IMR-90 (cell line): Measurements from ENCODE around the gene LRP5. TPM values are rescaled to one million over a fixed set of nuclear protein-coding genes. Genes with fewer than 3 reads are reported as not detected.

Experiments used
- ATAC-seq: fragments of 200-7000 bp; cut with Tn5 transposase; 2 replicates; pipeline ENCODE4 v1.9.1; 2020; ENCODE audit warnings: low read depth, mild to moderate bottlenecking, moderate library complexity
- BruUV-seq: library from RNA; stranded (reverse); fragments of 400-500 nt; replicated peaks from 2 replicates; lab custom pipeline; 2021; lab: Mats Ljungman, UMichigan
- CTCF ChIA-PET: fragments of 300-600 bp; formaldehyde crosslinking; extraction: SDS; loops from one replicate; lab custom pipeline; 2021; ENCODE audit warnings: antibody characterized with exemption; lab: Yijun Ruan, JAX
- POLR2A ChIA-PET: fragments of 300-600 bp; sonication (Branson Sonifier 250); formaldehyde crosslinking; loops from one replicate; lab custom pipeline; 2022; ENCODE audit warnings: antibody characterized with exemption; ENCODE audit not compliant: unreplicated experiment; lab: Charles Lee
- DNase-seq: peaks from one replicate; pipeline ENCODE4 v3.0.0; 2013
- H2AFZ ChIP-seq: replicated peaks from 2 replicates; pipeline ENCODE3; 2013; ENCODE audit warnings: low read length, mild to moderate bottlenecking; ENCODE audit not compliant: poor library complexity
- H2AK5ac ChIP-seq: 2 replicates; pipeline ENCODE4 v1.6.1; 2013; ENCODE audit warnings: low read depth, low read length, inconsistent platforms
- H2AK9ac ChIP-seq: replicated peaks from 2 replicates; pipeline ENCODE3; 2013; ENCODE audit warnings: mild to moderate bottlenecking, low read depth, low read length, moderate library complexity; ENCODE audit not compliant: poor library complexity
- H2BK120ac ChIP-seq: 2 replicates; pipeline ENCODE4 v1.6.1; 2013; ENCODE audit warnings: low read depth, low read length, inconsistent platforms
- H2BK15ac ChIP-seq: 3 replicates; pipeline ENCODE4 v1.6.1; 2013; ENCODE audit warnings: low read depth, low read length, inconsistent platforms
- H2BK20ac ChIP-seq: 2 replicates; pipeline ENCODE4 v1.6.1; 2013; ENCODE audit warnings: low read depth, mild to moderate bottlenecking, inconsistent platforms, low read length, moderate library complexity
- H2BK5ac ChIP-seq: 2 replicates; pipeline ENCODE4 v1.6.1; 2013; ENCODE audit warnings: mild to moderate bottlenecking, low read depth, low read length, inconsistent platforms; ENCODE audit not compliant: poor library complexity, severe bottlenecking
- H3K14ac ChIP-seq: replicated peaks from 2 replicates; pipeline ENCODE4 v1.6.1; 2013; ENCODE audit warnings: low read depth, low read length, inconsistent platforms
- H3K18ac ChIP-seq: 2 replicates; pipeline ENCODE4 v1.6.1; 2013; ENCODE audit warnings: low read depth, low read length, control low read depth
- H3K23ac ChIP-seq: 2 replicates; pipeline ENCODE4 v1.6.1; 2013; ENCODE audit warnings: low read depth, low read length, inconsistent platforms
- H3K27ac ChIP-seq: 2 replicates; pipeline ENCODE4 v1.5.1; 2013; ENCODE audit warnings: mild to moderate bottlenecking, control low read depth, low read length; ENCODE audit not compliant: insufficient read depth
- H3K27me3 ChIP-seq: 2 replicates; pipeline ENCODE4 v1.6.1; 2013; ENCODE audit warnings: low read length; ENCODE audit not compliant: control insufficient read depth, insufficient read depth
- H3K36me3 ChIP-seq: 2 replicates; pipeline ENCODE4 v1.6.1; 2013; ENCODE audit warnings: low read length, mixed read lengths; ENCODE audit not compliant: control insufficient read depth, insufficient read depth
- H3K4ac ChIP-seq: 2 replicates; pipeline ENCODE4 v1.6.1; 2013; ENCODE audit warnings: low read depth, low read length, inconsistent platforms
- H3K4me1 ChIP-seq: 2 replicates; pipeline ENCODE4 v1.6.1; 2013; ENCODE audit warnings: low read length, mixed read lengths; ENCODE audit not compliant: control insufficient read depth, insufficient read depth
- H3K4me2 ChIP-seq: 2 replicates; pipeline ENCODE4 v1.6.1; 2013; ENCODE audit warnings: low read depth, mild to moderate bottlenecking, control low read depth, low read length, moderate library complexity
- H3K4me3 ChIP-seq: 2 replicates; pipeline ENCODE4 v1.5.1; 2013; ENCODE audit warnings: low read depth, mild to moderate bottlenecking, control low read depth, low read length, moderate library complexity; ENCODE audit not compliant: insufficient read depth
- H3K56ac ChIP-seq: 2 replicates; pipeline ENCODE4 v1.6.1; 2013; ENCODE audit warnings: low read length, inconsistent platforms; ENCODE audit not compliant: insufficient read depth; ENCODE audit errors: extremely low read depth
- H3K79me1 ChIP-seq, 2 experiments: 2 replicates each; pipeline ENCODE4 v1.6.1; 2013; ENCODE audit warnings: low read length in 2 of 2, inconsistent platforms in 1 of 2, low read depth in 1 of 2
- H3K9ac ChIP-seq: 2 replicates; pipeline ENCODE4 v1.6.1; 2013; ENCODE audit warnings: low read depth, low read length, control low read depth
- H3K9me1 ChIP-seq: 2 replicates; pipeline ENCODE4 v1.6.1; 2013; ENCODE audit warnings: low read length, inconsistent platforms; ENCODE audit not compliant: insufficient read depth
- H3K9me3 ChIP-seq: 2 replicates; pipeline ENCODE4 v1.6.1; 2013; ENCODE audit warnings: low read length; ENCODE audit not compliant: control insufficient read depth, insufficient read depth
- H4K20me1 ChIP-seq: 2 replicates; pipeline ENCODE4 v1.6.1; 2013; ENCODE audit warnings: low read length, inconsistent platforms; ENCODE audit not compliant: insufficient read depth
- H4K5ac ChIP-seq: 2 replicates; pipeline ENCODE4 v1.6.1; 2013; ENCODE audit warnings: mild to moderate bottlenecking, low read depth, low read length, control low read depth
- H4K8ac ChIP-seq, 2 experiments: 2 replicates each; pipeline ENCODE4 v1.6.1; 2013; ENCODE audit warnings: low read depth in 2 of 2, low read length in 2 of 2, control low read depth in 1 of 2, inconsistent platforms in 1 of 2
- H4K91ac ChIP-seq: 2 replicates; pipeline ENCODE4 v1.6.1; 2013; ENCODE audit warnings: low read depth, low read length, inconsistent platforms; ENCODE audit not compliant: insufficient read depth
- BHLHE40 ChIP-seq: fragments of 150-350 bp; IDR thresholded peaks from 2 replicates; pipeline ENCODE4 v1.6.1; 2016; ENCODE audit warnings: mild to moderate bottlenecking, low read depth, low read length
- CHD1 ChIP-seq: IDR thresholded peaks from 2 replicates; pipeline ENCODE4 v1.6.1; 2012; ENCODE audit warnings: low read depth, low read length, improper control_type of control experiment
- FOS ChIP-seq: fragments of 150-350 bp; IDR thresholded peaks from 2 replicates; pipeline ENCODE4 v1.6.1; 2016; ENCODE audit warnings: low read depth, low read length
- MAFK ChIP-seq: IDR thresholded peaks from 2 replicates; pipeline ENCODE4 v1.6.1; 2012; ENCODE audit warnings: low read depth, low read length, improper control_type of control experiment
- MAZ ChIP-seq: IDR thresholded peaks from 2 replicates; pipeline ENCODE4 v1.6.1; 2012; ENCODE audit warnings: low read depth, mild to moderate bottlenecking, low read length, improper control_type of control experiment, moderate library complexity, borderline replicate concordance
- MXI1 ChIP-seq: IDR thresholded peaks from 2 replicates; pipeline ENCODE4 v1.6.1; 2012; ENCODE audit warnings: low read depth, mild to moderate bottlenecking, low read length, moderate library complexity, borderline replicate concordance
- NFE2L2 ChIP-seq: fragments of 150-350 bp; IDR thresholded peaks from 2 replicates; pipeline ENCODE4 v1.6.1; 2016; ENCODE audit warnings: low read depth, mild to moderate bottlenecking, low read length
- RAD21 ChIP-seq: IDR thresholded peaks from 2 replicates; pipeline ENCODE4 v1.6.1; 2012; ENCODE audit warnings: low read length, improper control_type of control experiment
- RCOR1 ChIP-seq: IDR thresholded peaks from 2 replicates; pipeline ENCODE4 v1.6.1; 2012; ENCODE audit warnings: mild to moderate bottlenecking, low read length, improper control_type of control experiment; ENCODE audit not compliant: insufficient replicate concordance
- RFX5 ChIP-seq: IDR thresholded peaks from 2 replicates; pipeline ENCODE4 v1.8.0; 2012; ENCODE audit warnings: low read depth, mild to moderate bottlenecking, low read length, moderate library complexity
- SMC3 ChIP-seq: fragments of 150-350 bp; IDR thresholded peaks from 2 replicates; pipeline ENCODE4 v1.6.1; 2016; ENCODE audit warnings: low read depth, mild to moderate bottlenecking, antibody characterized with exemption, low read length, moderate library complexity
- WGBS, 2 experiments: methylation state at CpG; one replicate each; pipeline versions ENCODE4 v1.1.5 to v1.1.7; 2013; ENCODE audit warnings: missing lambda C conversion rate in 2 of 2; ENCODE audit not compliant: insufficient read length in 1 of 2; ENCODE audit errors: extremely low coverage in 2 of 2; 5-methylcytosine and 5-hydroxymethylcytosine counted together
- dilution Hi-C: fragments of 300-500 bp; cut with HindIII; formaldehyde crosslinking; loops from one replicate; pipeline ENCODE4 v1.14.3; 2018; ENCODE audit warnings: low sequenced_read_pairs; ENCODE audit not compliant: unreplicated experiment
- in situ Hi-C: fragments of 300-500 bp; cut with MboI; formaldehyde crosslinking; loops from 3 replicates; pipeline ENCODE4 v1.14.3; 2019; ENCODE audit warnings: low sequenced_read_pairs, inconsistent platforms, mixed read lengths
- intact Hi-C: fragments of 100-400 bp; cut with micrococcal nuclease; formaldehyde crosslinking; loops from 2 replicates; pipeline ENCODE4 v1.10.0; 2022
- polyA plus RNA-seq, 3 experiments: library from polyadenylated mRNA; depleted of rRNA; stranded (reverse); fragments of >200 nt; gene quantifications; 2 replicates each; pipeline ENCODE4 v1.2.3, GENCODE V29; 2012; ENCODE audit warnings: low replicate concordance in 1 of 3
- total RNA-seq: library from RNA; depleted of rRNA; stranded (reverse); fragments of >200 nt; gene quantifications from 2 replicates; pipeline ENCODE4 v1.2.3, GENCODE V29; 2012
- TF ChIP-seq, protein P1 (sequence below): fragments of 150-350 bp; IDR thresholded peaks from 2 replicates; pipeline ENCODE4 v1.6.1; 2017; ENCODE audit warnings: mild to moderate bottlenecking, antibody characterized with exemption, low read length, low read depth

LRP5 gene
- total and polyA plus RNA-seq, 2 of the 4 experiments (the other 2 are of a cell fraction): 10.4 to 15.0 TPM

DNA sequence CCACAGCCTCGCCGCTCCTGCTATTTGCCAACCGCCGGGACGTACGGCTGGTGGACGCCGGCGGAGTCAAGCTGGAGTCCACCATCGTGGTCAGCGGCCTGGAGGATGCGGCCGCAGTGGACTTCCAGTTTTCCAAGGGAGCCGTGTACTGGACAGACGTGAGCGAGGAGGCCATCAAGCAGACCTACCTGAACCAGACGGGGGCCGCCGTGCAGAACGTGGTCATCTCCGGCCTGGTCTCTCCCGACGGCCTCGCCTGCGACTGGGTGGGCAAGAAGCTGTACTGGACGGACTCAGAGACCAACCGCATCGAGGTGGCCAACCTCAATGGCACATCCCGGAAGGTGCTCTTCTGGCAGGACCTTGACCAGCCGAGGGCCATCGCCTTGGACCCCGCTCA is 35.5 kb downstream of the LRP5 start:
- 98% methylated on average over 17 of the region's 32 CpGs; no CpG with 5 or more reads in 1 of the 2 experiments for WGBS, 2 experiments
- intact Hi-C loops: no loop called here
- no peak overlapping the region for H3K9ac ChIP-seq

More for the DNA sequence above, 35.5 kb downstream of the LRP5 start:
- Histone ChIP-seq H2AFZ (no peak overlapping the region), H4K5ac (no peak overlapping the region), H2BK120ac (no peak overlapping the region), H3K9me3 (no peaks in the 10 kb centered on the region), H3K56ac (no peak overlapping the region), H3K18ac (no peak overlapping the region), H4K20me1 (peaks cover 14% of the 10 kb centered on the region; the same call in 1 of the 2 replicates), H2AK5ac (no peak overlapping the region), H3K14ac (no peak overlapping the region), H2BK20ac (no peak overlapping the region), H2BK15ac (no peak overlapping the region), H4K91ac (no peak overlapping the region), H3K23ac (no peak overlapping the region), H3K27me3 (no peaks in the 10 kb centered on the region), H2BK5ac (no peak overlapping the region), H3K27ac (no peak overlapping the region), H3K36me3 (peaks cover 5% of the 10 kb centered on the region; the same call in 1 of the 2 replicates), H3K79me1 (peaks cover 24 to 38% of the 10 kb centered on the region in 2 experiments), H3K4ac (no peak overlapping the region), H3K9me1 (peaks cover 12% of the 10 kb centered on the region), H3K4me2 (no peak overlapping the region), H4K8ac (no peak overlapping the region), H2AK9ac (peak overlapping the region; percentile 42), H3K4me1 (peaks cover 2% of the 10 kb centered on the region; the same call in 1 of the 2 replicates), H3K4me3 (no peak overlapping the region)
- no peak for ATAC-seq
- ChIA-PET POLR2A (no interaction called here), CTCF (no interaction called here)
- BruUV-seq: no TSS peak
- in situ Hi-C loops (no loop called here), dilution Hi-C loops (no loop called here)
- no peak for DNase-seq
- no peak for TF ChIP-seq FOS
- TF ChIP-seq RFX5: no peak
- TF ChIP-seq NFE2L2: no peak
- TF ChIP-seq MAFK: no peak
- TF ChIP-seq BHLHE40: no peak
- no peak for TF ChIP-seq MXI1
- TF ChIP-seq RAD21: no peak
- TF ChIP-seq RCOR1: no peak
- TF ChIP-seq SMC3: no peak
- TF ChIP-seq CHD1: no peak
- TF ChIP-seq, protein P1, sequence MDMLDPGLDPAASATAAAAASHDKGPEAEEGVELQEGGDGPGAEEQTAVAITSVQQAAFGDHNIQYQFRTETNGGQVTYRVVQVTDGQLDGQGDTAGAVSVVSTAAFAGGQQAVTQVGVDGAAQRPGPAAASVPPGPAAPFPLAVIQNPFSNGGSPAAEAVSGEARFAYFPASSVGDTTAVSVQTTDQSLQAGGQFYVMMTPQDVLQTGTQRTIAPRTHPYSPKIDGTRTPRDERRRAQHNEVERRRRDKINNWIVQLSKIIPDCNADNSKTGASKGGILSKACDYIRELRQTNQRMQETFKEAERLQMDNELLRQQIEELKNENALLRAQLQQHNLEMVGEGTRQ: no peak
- no peak for TF ChIP-seq MAZ
